Activated CD8-positive, alpha-beta memory T cell treated with anti-CD3 and anti-CD28 coated beads, Interleukin-2, amount 50 U/mL, for 1 hour (primary cell): ENCODE results near the gene COBL.

ENCODE experiments used
- DNase-seq: peaks from one replicate; pipeline ENCODE4 v3.0.0-alpha.2; 2020; ENCODE audit errors: extremely low read depth

The COBL gene

GRCh38 chr7:51024867-51025266, 291.7 kb downstream of the COBL start:
- DNase-seq = no peak

GRCh38 chr7:51023547-51023946, 293.1 kb downstream of the COBL start:
- DNase-seq = no peak

GRCh38 chr7:51022821-51023220, 293.8 kb downstream of the COBL start:
- no peak for DNase-seq

GRCh38 chr7:51021906-51022570, 294.6 kb downstream of the COBL start:
- no peak for DNase-seq

GRCh38 chr7:51020944-51021343, 295.7 kb downstream of the COBL start:
- DNase-seq = no peak

- no peak for DNase-seq
Measured at GRCh38 chr7:51019891-51020870, 296.4 kb downstream of the COBL start.

- DNase-seq = no peak
Measured at GRCh38 chr7:51019191-51019844, 297.3 kb downstream of the COBL start.

GRCh38 chr7:51017576-51018535, 298.8 kb downstream of the COBL start:
- no peak for DNase-seq

- DNase-seq = no peak
Measured at GRCh38 chr7:51016546-51016945, 300.1 kb downstream of the COBL start.

- DNase-seq = no peak
Measured at GRCh38 chr7:51015581-51015980, 301.0 kb downstream of the COBL start.

- DNase-seq = no peak
Measured at GRCh38 chr7:51014811-51015210, 301.8 kb downstream of the COBL start.

- DNase-seq = no peak
Measured at GRCh38 chr7:51013861-51014511, 302.6 kb downstream of the COBL start.

GRCh38 chr7:51013218-51013786, 303.3 kb downstream of the COBL start:
- DNase-seq = no peak

GRCh38 chr7:51012569-51013217, 303.9 kb downstream of the COBL start:
- DNase-seq = no peak

- DNase-seq = no peak
Measured at GRCh38 chr7:51011710-51012350, 304.8 kb downstream of the COBL start.

GRCh38 chr7:51010534-51010933, 306.1 kb downstream of the COBL start:
- DNase-seq = no peak

GRCh38 chr7:51009716-51010496, 306.7 kb downstream of the COBL start:
- no peak for DNase-seq
